ENCODE results near the gene CHPF. TPM values are rescaled to one million over a fixed set of nuclear protein-coding genes. Genes with fewer than 3 reads are reported as not detected.

Gene CHPF
- total and polyA plus RNA-seq, 10 of the 15 experiments (the other 5 are each of a cell fraction or from before 2014, with no cell fraction given) = 0.09 to 17.4 (median 8.3) TPM; not detected in 1

GRCh38 chr2:219526320-219527075 lies 17.1 kb downstream of the CHPF start:
- 8% methylated on average over 10 of the region's 11 CpGs for WGBS (ENCODE audit: insufficient coverage, insufficient replicate concordance, low lambda C conversion rate, missing lambda C conversion rate)
- H3K4me3 ChIP-seq = no peak overlapping the region
- no peak for DNase-seq (ENCODE audit: low read depth, low spot score)
- H3K79me2 ChIP-seq (ENCODE audit: control insufficient read depth, insufficient read depth, low read length) = no peaks in the 10 kb centered on the region
- H3K9ac ChIP-seq (ENCODE audit: control insufficient read depth, insufficient read depth, low read length) = no peak overlapping the region
- no peak for TF ChIP-seq IRF3 (IDR thresholded peaks at IDR 0.05)
- TF ChIP-seq FOXK2 (IDR thresholded peaks at IDR 0.05) = no peak
- TF ChIP-seq POLR2A (IDR thresholded peaks at IDR 0.05; ENCODE audit: low read depth, low read length) = no peak
- TF ChIP-seq PML (IDR thresholded peaks at IDR 0.05; ENCODE audit: low read length) = no peak
- no peak for TF ChIP-seq TCF7 (IDR thresholded peaks at IDR 0.05; ENCODE audit: borderline replicate concordance)
- no peak for TF ChIP-seq ATF3 (IDR thresholded peaks at IDR 0.05; ENCODE audit: borderline replicate concordance, extremely low read depth, low read depth, low read length)
- intact Hi-C loops (cut with micrococcal nuclease; ENCODE audit: unreplicated experiment) (no loop called here), in situ Hi-C loops (cut with MboI) (no loop called here)
- ChIA-PET CTCF (interaction anchor here (1.6 to 10.8 kb wide), 5 partner anchors 9 to 124 kb away, joined by 3 to 224 read pairs (median 25); partner anchors contain the start of gene GMPPA), POLR2A (no interaction called here), RAD21 (ENCODE audit: unreplicated experiment) (interaction anchor here (0.8 kb wide), 1 partner anchor 11 kb away, joined by 3 read pairs; no protein-coding TSS in a partner anchor), SMC1A (ENCODE audit: uncharacterized antibody, unreplicated experiment) (interaction anchor here (1.0 to 3.6 kb wide), 3 partner anchors 27 to 34 kb away, joined by 3 to 22 read pairs (median 4); partner anchors contain the start of gene GMPPA)
- H4K20me1 ChIP-seq (ENCODE audit: control insufficient read depth, insufficient read depth) = no peaks in the 10 kb centered on the region; the same call in 1 of the 2 replicates
- no peak overlapping the region for H2AFZ ChIP-seq (ENCODE audit: control insufficient read depth, low read depth, low read length)
- H3K36me3 ChIP-seq (ENCODE audit: control insufficient read depth in 2 of 2, insufficient read depth in 2 of 2, low read length in 1 of 2) = no peaks in the 10 kb centered on the region
- peaks cover 20 to 21% of the 10 kb centered on the region in 2 experiments for H3K27me3 ChIP-seq (replicated peaks in 1 of 2; ENCODE audit: control insufficient read depth in 2 of 2, insufficient read depth in 2 of 2, low read length in 1 of 2)
- no peak for FAIRE-seq
- no peaks in the 10 kb centered on the region for H3K9me3 ChIP-seq (replicated peaks; ENCODE audit: control insufficient read depth, insufficient read depth, low read length)
- H3K4me1 ChIP-seq (ENCODE audit: control insufficient read depth, insufficient read depth, low read length) = no peaks in the 10 kb centered on the region
- no TSS peak for BruUV-seq (replicated peaks)
- no peak overlapping the region for H3K4me2 ChIP-seq (ENCODE audit: control insufficient read depth, insufficient read depth)
- no peak for ATAC-seq
- H3K27ac ChIP-seq (ENCODE audit: control insufficient read depth, insufficient read depth) = no peak overlapping the region

All from GM12878 (cell line).